Activated T-helper 17 cell treated with anti-CD3 and anti-CD28 coated beads, Interleukin-2, amount 50 U/mL, for 72 hours (primary cell): ENCODE measurements around the gene COL19A1. TPM values are rescaled to one million over a fixed set of nuclear protein-coding genes. Genes with fewer than 3 reads are reported as not detected.

ENCODE experiments used
- ATAC-seq: fragments of 150-1000 bp; cut with Tn5 transposase; replicated peaks from 2 replicates; pipeline ENCODE4 v1.10.0; 2021; ENCODE audit warnings: mild to moderate bottlenecking, moderate library complexity
- H3K27ac Mint-ChIP-seq: one replicate; pipeline ENCODE4 v1.8.0; 2022; ENCODE audit warnings: mixed read lengths
- H3K27me3 Mint-ChIP-seq: one replicate; pipeline ENCODE4 v1.8.0; 2022; ENCODE audit warnings: mixed read lengths
- H3K36me3 Mint-ChIP-seq: one replicate; pipeline ENCODE4 v1.8.0; 2022; ENCODE audit warnings: low read depth, mild to moderate bottlenecking, mixed read lengths
- H3K4me1 Mint-ChIP-seq: one replicate; pipeline ENCODE4 v1.8.0; 2022; ENCODE audit warnings: mixed read lengths
- H3K4me3 Mint-ChIP-seq: one replicate; pipeline ENCODE4 v1.8.0; 2022; ENCODE audit warnings: mild to moderate bottlenecking, mixed read lengths
- H3K9me3 Mint-ChIP-seq: one replicate; pipeline ENCODE4 v1.8.0; 2022; ENCODE audit warnings: mixed read lengths
- total RNA-seq, 2 donors: library from RNA; stranded (reverse); gene quantifications; one replicate each; pipeline ENCODE4 v1.2.3, GENCODE V29; 2022

Gene COL19A1
- total RNA-seq, 2 donors from 2014 or later = 0.48 to 1.3 TPM

- Mint-ChIP-seq H3K4me1 (no peaks in the 10 kb centered on the region), H3K27me3 (peaks cover 8% of the 10 kb centered on the region), H3K4me3 (no peak overlapping the region), H3K27ac (no peak overlapping the region), H3K36me3 (no peaks in the 10 kb centered on the region), H3K9me3 (no peaks in the 10 kb centered on the region)
- ATAC-seq = no peak
Observed at GRCh38 chr6:70257768-70258273, 391.5 kb downstream of the COL19A1 start.

GRCh38 chr6:70258483-70258882 lies 392.1 kb downstream of the COL19A1 start:
- no peaks in the 10 kb centered on the region for H3K9me3 Mint-ChIP-seq
- H3K27ac Mint-ChIP-seq = no peak overlapping the region
- H3K27me3 Mint-ChIP-seq = peaks cover 8% of the 10 kb centered on the region
- no peak for ATAC-seq
- H3K4me1 Mint-ChIP-seq = no peaks in the 10 kb centered on the region
- H3K36me3 Mint-ChIP-seq = no peaks in the 10 kb centered on the region
- H3K4me3 Mint-ChIP-seq = no peak overlapping the region

Other genes starting within 250 kb of the COL19A1 start
- gene LMBRD1, start 69.5 kb upstream of the COL19A1 start, total RNA-seq = 10 to 100 TPM; 18.4 to 26.1 TPM